ENCODE results near the gene PRPF39.

The PRPF39 gene

DNA sequence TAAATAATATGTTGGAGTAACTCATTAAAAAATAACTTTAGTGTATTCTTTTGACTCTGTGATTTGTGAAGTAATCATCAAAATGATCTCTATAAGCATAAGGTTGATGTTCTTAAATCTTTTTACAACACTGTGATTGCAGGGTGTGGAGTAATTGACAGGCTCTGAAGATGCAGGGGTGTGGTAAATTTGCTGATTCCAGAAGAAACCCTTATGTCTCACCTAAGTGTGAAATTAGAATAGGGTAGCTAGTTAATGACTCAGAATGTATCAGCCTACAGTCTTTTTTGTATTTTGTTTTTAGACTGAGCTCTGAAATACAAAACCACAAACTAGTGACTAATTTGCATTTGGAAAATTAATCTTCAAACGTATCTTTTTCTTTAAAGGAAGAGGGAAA is 5.9 kb downstream of the PRPF39 start:
- no peak for ATAC-seq

DNA sequence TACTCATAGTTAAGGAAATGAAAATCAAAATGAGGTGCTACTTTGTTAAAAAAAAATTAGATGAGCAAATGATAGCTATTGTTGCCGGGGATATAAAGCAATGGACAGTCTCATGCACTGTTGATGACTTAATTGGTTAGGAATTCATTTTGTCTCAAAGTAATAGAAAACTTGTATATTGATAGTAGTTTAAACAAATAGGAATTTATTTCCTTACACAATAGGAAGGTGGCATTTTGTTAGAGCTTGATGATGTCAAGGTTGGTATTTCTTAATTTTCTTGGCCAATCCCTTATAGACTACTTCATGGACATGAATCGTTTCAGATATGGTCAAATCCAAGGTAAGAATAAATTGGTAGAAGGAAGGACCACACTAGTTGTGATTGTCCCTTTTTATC is 7.8 kb downstream of the PRPF39 start:
- no peak for ATAC-seq
- TF ChIP-seq ZNF70 (CRISPR knock-in tag; IDR thresholded peaks at IDR 0.05) (no peak), TOX (CRISPR knock-in tag; IDR thresholded peaks at IDR 0.05; ENCODE audit: borderline replicate concordance) (no peak), ZFP30 (CRISPR knock-in tag; IDR thresholded peaks at IDR 0.05) (no peak), GLIS3 (CRISPR knock-in tag; IDR thresholded peaks at IDR 0.05) (no peak)

More for the DNA sequence above, 5.9 kb downstream of the PRPF39 start:
- TF ChIP-seq ZNF8 (CRISPR knock-in tag; IDR thresholded peaks at IDR 0.05) (no peak), GLIS3 (CRISPR knock-in tag; IDR thresholded peaks at IDR 0.05) (no peak), BACH2 (CRISPR knock-in tag; IDR thresholded peaks at IDR 0.05; ENCODE audit: borderline replicate concordance) (no peak), TOX (CRISPR knock-in tag; IDR thresholded peaks at IDR 0.05; ENCODE audit: borderline replicate concordance) (no peak), TCF4 (CRISPR knock-in tag; IDR thresholded peaks at IDR 0.05; ENCODE audit: borderline replicate concordance) (no peak), ISL1 (CRISPR knock-in tag; IDR thresholded peaks at IDR 0.05) (no peak), ZNF70 (CRISPR knock-in tag; IDR thresholded peaks at IDR 0.05) (no peak), ZFP3 (CRISPR knock-in tag; IDR thresholded peaks at IDR 0.05) (no peak), CREB5 (CRISPR knock-in tag; IDR thresholded peaks at IDR 0.05; ENCODE audit: low read depth) (no peak), ZNF565 (CRISPR knock-in tag; conservative IDR thresholded peaks at IDR 0.05; ENCODE audit: low read depth) (no peak), OSR1 (CRISPR knock-in tag; IDR thresholded peaks at IDR 0.05) (no peak), PPARA (CRISPR knock-in tag; IDR thresholded peaks at IDR 0.05; ENCODE audit: borderline replicate concordance) (no peak), ZC3H10 (CRISPR knock-in tag; IDR thresholded peaks at IDR 0.05) (no peak), CSDC2 (CRISPR knock-in tag; IDR thresholded peaks at IDR 0.05) (no peak), ESRRG (CRISPR knock-in tag; IDR thresholded peaks at IDR 0.05) (no peak), SNAI2 (CRISPR knock-in tag; IDR thresholded peaks at IDR 0.05) (no peak), RARB (CRISPR knock-in tag; IDR thresholded peaks at IDR 0.05) (no peak)
- TF ChIP-seq, protein P1, sequence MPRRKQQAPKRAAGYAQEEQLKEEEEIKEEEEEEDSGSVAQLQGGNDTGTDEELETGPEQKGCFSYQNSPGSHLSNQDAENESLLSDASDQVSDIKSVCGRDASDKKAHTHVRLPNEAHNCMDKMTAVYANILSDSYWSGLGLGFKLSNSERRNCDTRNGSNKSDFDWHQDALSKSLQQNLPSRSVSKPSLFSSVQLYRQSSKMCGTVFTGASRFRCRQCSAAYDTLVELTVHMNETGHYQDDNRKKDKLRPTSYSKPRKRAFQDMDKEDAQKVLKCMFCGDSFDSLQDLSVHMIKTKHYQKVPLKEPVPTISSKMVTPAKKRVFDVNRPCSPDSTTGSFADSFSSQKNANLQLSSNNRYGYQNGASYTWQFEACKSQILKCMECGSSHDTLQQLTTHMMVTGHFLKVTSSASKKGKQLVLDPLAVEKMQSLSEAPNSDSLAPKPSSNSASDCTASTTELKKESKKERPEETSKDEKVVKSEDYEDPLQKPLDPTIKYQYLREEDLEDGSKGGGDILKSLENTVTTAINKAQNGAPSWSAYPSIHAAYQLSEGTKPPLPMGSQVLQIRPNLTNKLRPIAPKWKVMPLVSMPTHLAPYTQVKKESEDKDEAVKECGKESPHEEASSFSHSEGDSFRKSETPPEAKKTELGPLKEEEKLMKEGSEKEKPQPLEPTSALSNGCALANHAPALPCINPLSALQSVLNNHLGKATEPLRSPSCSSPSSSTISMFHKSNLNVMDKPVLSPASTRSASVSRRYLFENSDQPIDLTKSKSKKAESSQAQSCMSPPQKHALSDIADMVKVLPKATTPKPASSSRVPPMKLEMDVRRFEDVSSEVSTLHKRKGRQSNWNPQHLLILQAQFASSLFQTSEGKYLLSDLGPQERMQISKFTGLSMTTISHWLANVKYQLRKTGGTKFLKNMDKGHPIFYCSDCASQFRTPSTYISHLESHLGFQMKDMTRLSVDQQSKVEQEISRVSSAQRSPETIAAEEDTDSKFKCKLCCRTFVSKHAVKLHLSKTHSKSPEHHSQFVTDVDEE (CRISPR knock-in tag; IDR thresholded peaks at IDR 0.05) = no peak
- TF ChIP-seq, protein P2, sequence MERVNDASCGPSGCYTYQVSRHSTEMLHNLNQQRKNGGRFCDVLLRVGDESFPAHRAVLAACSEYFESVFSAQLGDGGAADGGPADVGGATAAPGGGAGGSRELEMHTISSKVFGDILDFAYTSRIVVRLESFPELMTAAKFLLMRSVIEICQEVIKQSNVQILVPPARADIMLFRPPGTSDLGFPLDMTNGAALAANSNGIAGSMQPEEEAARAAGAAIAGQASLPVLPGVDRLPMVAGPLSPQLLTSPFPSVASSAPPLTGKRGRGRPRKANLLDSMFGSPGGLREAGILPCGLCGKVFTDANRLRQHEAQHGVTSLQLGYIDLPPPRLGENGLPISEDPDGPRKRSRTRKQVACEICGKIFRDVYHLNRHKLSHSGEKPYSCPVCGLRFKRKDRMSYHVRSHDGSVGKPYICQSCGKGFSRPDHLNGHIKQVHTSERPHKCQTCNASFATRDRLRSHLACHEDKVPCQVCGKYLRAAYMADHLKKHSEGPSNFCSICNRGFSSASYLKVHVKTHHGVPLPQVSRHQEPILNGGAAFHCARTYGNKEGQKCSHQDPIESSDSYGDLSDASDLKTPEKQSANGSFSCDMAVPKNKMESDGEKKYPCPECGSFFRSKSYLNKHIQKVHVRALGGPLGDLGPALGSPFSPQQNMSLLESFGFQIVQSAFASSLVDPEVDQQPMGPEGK (CRISPR knock-in tag; IDR thresholded peaks at IDR 0.05; ENCODE audit: borderline replicate concordance) = no peak
- TF ChIP-seq, protein P3, sequence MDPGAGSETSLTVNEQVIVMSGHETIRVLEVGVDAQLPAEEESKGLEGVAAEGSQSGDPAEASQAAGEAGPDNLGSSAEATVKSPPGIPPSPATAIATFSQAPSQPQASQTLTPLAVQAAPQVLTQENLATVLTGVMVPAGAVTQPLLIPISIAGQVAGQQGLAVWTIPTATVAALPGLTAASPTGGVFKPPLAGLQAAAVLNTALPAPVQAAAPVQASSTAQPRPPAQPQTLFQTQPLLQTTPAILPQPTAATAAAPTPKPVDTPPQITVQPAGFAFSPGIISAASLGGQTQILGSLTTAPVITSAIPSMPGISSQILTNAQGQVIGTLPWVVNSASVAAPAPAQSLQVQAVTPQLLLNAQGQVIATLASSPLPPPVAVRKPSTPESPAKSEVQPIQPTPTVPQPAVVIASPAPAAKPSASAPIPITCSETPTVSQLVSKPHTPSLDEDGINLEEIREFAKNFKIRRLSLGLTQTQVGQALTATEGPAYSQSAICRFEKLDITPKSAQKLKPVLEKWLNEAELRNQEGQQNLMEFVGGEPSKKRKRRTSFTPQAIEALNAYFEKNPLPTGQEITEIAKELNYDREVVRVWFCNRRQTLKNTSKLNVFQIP (CRISPR knock-in tag; IDR thresholded peaks at IDR 0.05; ENCODE audit: borderline replicate concordance, low read depth) = no peak

GRCh38 chr14:45094275-45094674 is 10.4 kb downstream of the PRPF39 start:
- TF ChIP-seq ISL1 (CRISPR knock-in tag; IDR thresholded peaks at IDR 0.05) (no peak), ZC3H10 (CRISPR knock-in tag; IDR thresholded peaks at IDR 0.05) (no peak), ZNF565 (CRISPR knock-in tag; conservative IDR thresholded peaks at IDR 0.05; ENCODE audit: low read depth) (no peak), TCF4 (CRISPR knock-in tag; IDR thresholded peaks at IDR 0.05; ENCODE audit: borderline replicate concordance) (no peak), ARNTL (CRISPR knock-in tag; IDR thresholded peaks at IDR 0.05; ENCODE audit: borderline replicate concordance, low read depth) (no peak), GLIS3 (CRISPR knock-in tag; IDR thresholded peaks at IDR 0.05) (no peak), BACH2 (CRISPR knock-in tag; IDR thresholded peaks at IDR 0.05; ENCODE audit: borderline replicate concordance) (no peak)
- TF ChIP-seq, protein P2 (CRISPR knock-in tag; IDR thresholded peaks at IDR 0.05; ENCODE audit: borderline replicate concordance) = no peak
- TF ChIP-seq, protein P4, sequence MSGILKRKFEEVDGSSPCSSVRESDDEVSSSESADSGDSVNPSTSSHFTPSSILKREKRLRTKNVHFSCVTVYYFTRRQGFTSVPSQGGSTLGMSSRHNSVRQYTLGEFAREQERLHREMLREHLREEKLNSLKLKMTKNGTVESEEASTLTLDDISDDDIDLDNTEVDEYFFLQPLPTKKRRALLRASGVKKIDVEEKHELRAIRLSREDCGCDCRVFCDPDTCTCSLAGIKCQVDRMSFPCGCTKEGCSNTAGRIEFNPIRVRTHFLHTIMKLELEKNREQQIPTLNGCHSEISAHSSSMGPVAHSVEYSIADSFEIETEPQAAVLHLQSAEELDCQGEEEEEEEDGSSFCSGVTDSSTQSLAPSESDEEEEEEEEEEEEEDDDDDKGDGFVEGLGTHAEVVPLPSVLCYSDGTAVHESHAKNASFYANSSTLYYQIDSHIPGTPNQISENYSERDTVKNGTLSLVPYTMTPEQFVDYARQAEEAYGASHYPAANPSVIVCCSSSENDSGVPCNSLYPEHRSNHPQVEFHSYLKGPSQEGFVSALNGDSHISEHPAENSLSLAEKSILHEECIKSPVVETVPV (CRISPR knock-in tag; IDR thresholded peaks at IDR 0.05) = no peak
- TF ChIP-seq, protein P1 (CRISPR knock-in tag; IDR thresholded peaks at IDR 0.05) = no peak
- ATAC-seq = no peak

All from SK-N-SH treated with all-trans-retinoic acid at 6 μM for 48 hours (cell line).